SJCRH30 (cell line): ENCODE data around the gene COPB1. TPM values are rescaled to one million over a fixed set of nuclear protein-coding genes. Genes with fewer than 3 reads are reported as not detected.

Source experiments
- DNase-seq, 2 experiments: peaks; one replicate each; pipeline ENCODE4 v3.0.0-alpha.2; 2015 to 2020
- H3K27ac ChIP-seq: fragments of 250-450 bp; sonication (Bioruptor Pico); 2 replicates; pipeline ENCODE4 v1.5.1; 2020; ENCODE audit warnings: mild to moderate bottlenecking, moderate library complexity
- H3K27me3 ChIP-seq: fragments of 250-450 bp; sonication (Bioruptor Pico); 2 replicates; pipeline ENCODE4 v1.5.1; 2020; ENCODE audit warnings: mild to moderate bottlenecking, moderate library complexity
- H3K36me3 ChIP-seq: fragments of 250-450 bp; sonication (Bioruptor Pico); 2 replicates; pipeline ENCODE4 v1.5.1; 2020; ENCODE audit warnings: mild to moderate bottlenecking, moderate library complexity
- H3K4me1 ChIP-seq: fragments of 250-450 bp; sonication (Bioruptor Pico); 2 replicates; pipeline ENCODE4 v1.5.1; 2020; ENCODE audit warnings: mild to moderate bottlenecking, moderate library complexity
- H3K4me3 ChIP-seq: fragments of 250-450 bp; sonication (Bioruptor Pico); 2 replicates; pipeline ENCODE4 v1.5.1; 2020; ENCODE audit warnings: mild to moderate bottlenecking, moderate library complexity
- H3K9me3 ChIP-seq: fragments of 250-450 bp; sonication (Bioruptor Pico); replicated peaks from 2 replicates; pipeline ENCODE4 v1.5.1; 2020; ENCODE audit warnings: mild to moderate bottlenecking, moderate library complexity
- total RNA-seq: library from RNA; depleted of rRNA; stranded (reverse); fragments of >200 nt; shearing (Covaris generic); gene quantifications from 2 replicates; pipeline ENCODE4 v1.2.3, GENCODE V29; 2014

The COPB1 gene
- total RNA-seq, 1 experiment from 2014 or later, result 195 TPM

- no peaks in the 10 kb centered on the region for H3K27me3 ChIP-seq
- no peak overlapping the region for H3K4me3 ChIP-seq
- H3K9me3 ChIP-seq, result no peaks in the 10 kb centered on the region
- H3K27ac ChIP-seq, result peak overlapping the region; percentile 65
- DNase-seq, result peak in 1 of 2 experiments; percentile 39
- no peaks in the 10 kb centered on the region for H3K36me3 ChIP-seq
- peaks cover 35% of the 10 kb centered on the region for H3K4me1 ChIP-seq
Observed at GRCh38 chr11:14422814-14423182, 76.8 kb downstream of the COPB1 start.

DNA sequence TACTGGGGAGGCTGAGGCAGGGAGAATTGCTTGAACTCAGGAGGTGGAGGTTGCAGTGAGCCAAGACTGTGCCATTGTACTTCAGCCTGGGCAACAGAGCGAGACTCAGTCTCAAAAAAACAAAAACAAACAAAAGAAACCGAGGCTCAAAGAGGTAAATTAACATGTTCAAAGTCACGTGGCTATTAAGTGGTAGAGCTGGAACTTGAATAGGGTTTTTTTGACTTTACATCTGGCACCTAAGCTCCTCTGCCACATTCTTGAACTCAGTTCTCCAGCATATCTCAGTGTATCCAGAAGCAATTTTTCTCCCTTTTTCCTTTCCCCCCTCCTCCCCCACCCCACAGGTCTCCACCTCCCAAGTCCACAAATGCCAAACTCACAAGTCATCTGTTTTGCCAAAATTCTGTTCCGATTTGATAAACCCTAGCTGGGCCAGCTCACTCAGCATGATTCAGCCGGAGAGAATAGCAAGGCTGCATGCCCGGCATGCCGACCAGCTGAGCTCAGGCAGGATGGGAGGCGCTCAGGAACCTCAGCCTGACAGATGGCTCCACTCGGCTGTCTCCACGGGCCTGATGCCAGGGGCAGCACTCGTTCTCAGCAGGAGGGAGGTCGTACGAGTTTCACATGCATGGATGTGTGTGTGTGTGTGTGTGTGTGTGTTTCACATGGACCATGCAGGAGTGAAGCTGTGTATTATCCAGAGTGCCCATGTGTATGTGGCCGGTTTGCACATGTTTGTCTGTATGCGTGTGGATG is 77.4 kb downstream of the COPB1 start:
- Histone ChIP-seq H3K4me1 (peaks cover 41% of the 10 kb centered on the region), H3K4me3 (no peak overlapping the region), H3K27ac (peak overlapping the region; percentile 65), H3K27me3 (no peaks in the 10 kb centered on the region), H3K9me3 (no peaks in the 10 kb centered on the region), H3K36me3 (no peaks in the 10 kb centered on the region)
- DNase-seq, result peak; percentile 93 to 97

GRCh38 chr11:14420223-14420622 is 79.4 kb downstream of the COPB1 start:
- DNase-seq, result no peak
- Histone ChIP-seq H3K27me3 (no peaks in the 10 kb centered on the region), H3K9me3 (no peaks in the 10 kb centered on the region), H3K4me3 (no peak overlapping the region), H3K27ac (no peak overlapping the region), H3K36me3 (no peaks in the 10 kb centered on the region), H3K4me1 (peaks cover 56% of the 10 kb centered on the region)

GRCh38 chr11:14418801-14419417 is 80.7 kb downstream of the COPB1 start:
- H3K4me3 ChIP-seq, result no peak overlapping the region
- H3K9me3 ChIP-seq, result no peaks in the 10 kb centered on the region
- peak in 1 of 2 experiments; percentile 38 for DNase-seq
- peaks cover 65% of the 10 kb centered on the region for H3K4me1 ChIP-seq
- H3K27ac ChIP-seq, result no peak overlapping the region
- H3K27me3 ChIP-seq, result no peaks in the 10 kb centered on the region
- no peaks in the 10 kb centered on the region for H3K36me3 ChIP-seq

GRCh38 chr11:14417617-14418374 is 81.8 kb downstream of the COPB1 start:
- no peaks in the 10 kb centered on the region for H3K36me3 ChIP-seq
- H3K4me1 ChIP-seq, result peaks cover 65% of the 10 kb centered on the region
- H3K27ac ChIP-seq, result peak overlapping the region; percentile 2; the same call in 1 of the 2 replicates
- H3K9me3 ChIP-seq, result no peaks in the 10 kb centered on the region
- peak in 1 of 2 experiments; percentile 39 for DNase-seq
- H3K4me3 ChIP-seq, result no peak overlapping the region
- no peaks in the 10 kb centered on the region for H3K27me3 ChIP-seq

DNA sequence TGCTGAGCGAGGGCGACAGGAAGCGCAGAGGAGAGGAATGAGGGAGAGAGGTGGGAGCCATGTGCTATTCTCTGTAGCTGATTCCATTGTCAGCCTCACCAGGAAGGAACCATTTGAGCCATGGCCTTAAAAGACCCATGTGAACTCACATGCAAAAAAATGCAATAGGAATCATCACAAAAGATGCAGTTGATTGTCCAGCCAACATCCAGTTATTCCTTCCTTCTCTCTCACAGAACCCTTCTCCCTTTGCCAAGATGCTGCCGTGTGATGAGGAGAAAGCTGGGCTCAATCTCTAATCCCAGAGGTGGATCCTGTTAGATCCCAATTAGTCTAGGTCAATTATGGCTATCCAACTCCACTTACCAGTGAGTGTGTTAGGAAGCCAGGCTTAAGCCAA is 82.4 kb downstream of the COPB1 start:
- Histone ChIP-seq H3K27ac (peak overlapping the region; percentile 2; the same call in 1 of the 2 replicates), H3K4me1 (peaks cover 68% of the 10 kb centered on the region), H3K27me3 (no peaks in the 10 kb centered on the region), H3K4me3 (no peak overlapping the region), H3K9me3 (no peaks in the 10 kb centered on the region), H3K36me3 (no peaks in the 10 kb centered on the region)
- DNase-seq, result no peak

GRCh38 chr11:14414470-14415461 is 84.8 kb downstream of the COPB1 start:
- Histone ChIP-seq H3K9me3 (no peaks in the 10 kb centered on the region), H3K36me3 (no peaks in the 10 kb centered on the region), H3K4me1 (peaks cover 67% of the 10 kb centered on the region), H3K27me3 (no peaks in the 10 kb centered on the region), H3K27ac (peak overlapping the region; percentile 81), H3K4me3 (no peak overlapping the region)
- DNase-seq, result peak; percentile 96 to 97

DNA sequence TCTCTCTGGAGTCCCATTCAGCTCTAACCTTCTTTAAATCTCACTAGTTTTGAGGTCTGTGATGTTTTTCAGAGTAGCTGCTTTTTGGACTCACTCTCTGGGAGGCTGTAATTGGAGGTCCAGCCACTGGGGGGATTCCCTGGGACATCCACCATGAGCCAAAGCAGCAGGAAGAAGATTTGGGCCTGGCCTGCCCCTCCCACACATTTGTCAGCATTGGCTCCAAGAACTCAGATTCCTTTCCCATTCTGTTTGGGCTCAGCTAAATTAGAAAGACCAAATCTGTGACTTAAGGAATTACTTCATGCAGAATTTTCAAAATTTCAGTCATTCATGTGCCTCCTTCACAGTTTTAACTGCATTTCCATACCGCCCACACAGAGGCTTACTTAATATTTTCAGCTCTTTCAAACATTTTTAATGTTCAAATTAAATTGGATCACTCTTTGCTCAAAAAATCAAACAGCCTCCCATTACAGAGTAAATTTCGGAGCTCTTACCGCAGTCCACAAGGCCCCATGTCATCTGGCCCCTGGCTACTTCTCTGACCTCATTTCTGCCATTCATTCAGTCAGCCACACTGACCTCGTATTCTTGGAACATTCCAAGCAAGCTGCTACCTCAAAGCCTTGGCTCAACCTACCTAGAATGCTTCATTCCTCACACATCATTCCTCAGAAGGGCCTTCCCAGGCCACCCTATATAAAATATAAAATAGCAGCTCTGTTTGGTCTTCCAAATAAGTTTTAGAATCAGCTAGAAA is 86.1 kb downstream of the COPB1 start:
- Histone ChIP-seq H3K9me3 (no peaks in the 10 kb centered on the region), H3K4me1 (peaks cover 67% of the 10 kb centered on the region), H3K27me3 (no peaks in the 10 kb centered on the region), H3K36me3 (no peaks in the 10 kb centered on the region), H3K27ac (peak overlapping the region; percentile 81), H3K4me3 (no peak overlapping the region)
- peak; percentile 69 to 75 for DNase-seq

DNA sequence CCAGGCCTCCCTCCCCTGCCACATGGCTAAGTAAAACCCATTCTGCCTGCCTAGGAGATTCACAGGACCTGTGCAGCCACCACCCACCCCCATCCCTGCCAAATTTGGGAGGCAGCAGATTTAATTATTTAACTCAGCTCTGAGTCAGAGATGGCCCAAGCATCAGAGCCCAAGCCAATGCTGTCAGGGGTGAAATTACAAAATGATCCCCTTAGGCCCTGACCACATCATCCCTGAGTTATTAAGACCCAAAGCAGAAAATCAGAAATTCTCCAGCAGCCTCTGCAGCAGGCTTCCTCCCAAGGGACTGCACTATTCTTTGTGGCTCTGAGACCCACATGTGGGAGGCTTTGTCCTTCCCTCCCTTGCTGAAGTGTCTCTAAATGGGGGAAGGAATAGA is 87.8 kb downstream of the COPB1 start:
- Histone ChIP-seq H3K27ac (peak overlapping the region; percentile 81), H3K4me1 (peaks cover 56% of the 10 kb centered on the region), H3K27me3 (no peaks in the 10 kb centered on the region), H3K36me3 (no peaks in the 10 kb centered on the region), H3K4me3 (no peak overlapping the region), H3K9me3 (no peaks in the 10 kb centered on the region)
- peak; percentile 83 to 92 for DNase-seq

GRCh38 chr11:14409891-14410290 is 89.7 kb downstream of the COPB1 start:
- Histone ChIP-seq H3K36me3 (no peaks in the 10 kb centered on the region), H3K4me3 (no peak overlapping the region), H3K9me3 (no peaks in the 10 kb centered on the region), H3K27ac (no peak overlapping the region), H3K27me3 (no peaks in the 10 kb centered on the region), H3K4me1 (peaks cover 41% of the 10 kb centered on the region)
- no peak for DNase-seq

DNA sequence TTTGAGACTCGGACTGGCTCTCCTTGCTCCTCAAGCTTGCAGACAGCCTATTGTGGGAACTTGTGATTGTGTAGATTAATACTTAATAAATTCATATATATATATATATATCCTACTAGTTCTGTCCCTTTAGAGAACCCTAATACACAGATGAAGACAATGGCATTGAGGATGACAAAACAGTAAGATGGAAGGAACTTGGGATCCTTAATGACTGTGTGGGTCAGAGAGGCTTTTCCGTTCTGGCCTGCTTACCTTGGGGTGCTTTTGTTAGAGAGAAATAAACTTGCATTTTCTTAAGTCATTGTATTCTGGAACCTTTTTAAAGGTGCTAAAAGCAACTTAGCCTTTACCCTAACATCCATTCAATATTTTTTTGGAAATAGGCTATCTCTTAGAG is 91.0 kb downstream of the COPB1 start:
- Histone ChIP-seq H3K4me1 (peaks cover 28% of the 10 kb centered on the region), H3K27me3 (no peaks in the 10 kb centered on the region), H3K9me3 (no peaks in the 10 kb centered on the region), H3K36me3 (no peaks in the 10 kb centered on the region), H3K27ac (no peak overlapping the region), H3K4me3 (no peak overlapping the region)
- no peak for DNase-seq
